Activated CD4-positive, alpha-beta T cell treated with anti-CD3 and anti-CD28 coated beads, Interleukin-2, amount 50 U/mL, for 4 hours (primary cell): ENCODE results near the gene CCDC146.
"Not testable (repeated sequence)": the region's sequence is repeated elsewhere in the genome, so short reads cannot be mapped to it uniquely, and the experiment has no call there.

ENCODE experiments used
- DNase-seq, 2 experiments: peaks; one replicate each; pipeline ENCODE4 v3.0.0-alpha.2; 2020

Gene CCDC146

GRCh38 chr7:77121860-77122681 is at the start of gene CCDC146:
Gene CCDC146 (plus strand): TSS chr7:77122615. CDS start chr7:77167669, 45,054 bp downstream.
- peak; percentile 92 to 93 for DNase-seq

- not testable (repeated sequence) for DNase-seq
These were observed 47.5 kb upstream of the CCDC146 start for GRCh38 chr7:77074786-77075396.

DNA sequence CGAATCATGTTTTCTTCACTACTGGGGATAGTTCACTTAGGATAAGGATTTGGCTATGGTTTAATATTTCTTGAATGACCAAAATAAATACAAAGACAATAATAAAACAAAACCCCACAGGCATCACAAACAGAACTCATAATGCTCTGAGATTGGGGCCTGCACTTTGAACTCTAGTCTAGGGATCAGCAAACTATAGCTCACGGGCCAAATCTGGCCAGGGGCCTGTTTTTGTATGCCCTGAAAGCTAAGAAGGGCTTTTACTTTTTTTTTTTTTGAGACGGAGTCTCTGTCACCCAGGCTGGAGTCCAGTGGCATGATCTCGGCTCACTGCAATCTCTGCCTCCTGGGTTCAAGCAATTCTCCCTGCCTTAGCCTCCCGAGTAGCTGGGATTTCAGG is 45.4 kb upstream of the CCDC146 start:
- DNase-seq, result not testable (repeated sequence)

DNA sequence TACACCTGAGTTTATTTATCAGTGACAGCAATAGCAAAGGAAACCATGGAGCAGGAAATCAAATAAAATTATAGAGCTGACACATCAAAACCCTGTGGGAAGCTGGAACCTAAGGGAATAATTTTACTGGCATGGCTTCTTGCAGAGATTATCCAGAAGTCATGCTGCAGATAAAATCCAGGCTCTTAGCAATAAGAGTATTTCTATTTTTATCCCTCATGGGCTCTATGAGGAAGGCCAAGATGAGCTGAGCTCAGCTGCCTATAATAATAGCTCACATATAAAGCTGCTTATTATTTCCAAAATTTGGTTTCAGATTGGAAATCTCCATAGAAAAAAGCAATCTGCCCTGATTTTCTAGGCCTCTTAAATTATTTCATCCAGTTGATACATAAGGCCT is 43.3 kb upstream of the CCDC146 start:
- DNase-seq, result not testable (repeated sequence)

GRCh38 chr7:77079624-77080023 is 42.8 kb upstream of the CCDC146 start:
- DNase-seq, result not testable (repeated sequence)

- DNase-seq, result not testable (repeated sequence)
These were observed 42.2 kb upstream of the CCDC146 start for GRCh38 chr7:77080236-77080635.

GRCh38 chr7:77082192-77082591 is 40.2 kb upstream of the CCDC146 start:
- not testable (repeated sequence) for DNase-seq

DNA sequence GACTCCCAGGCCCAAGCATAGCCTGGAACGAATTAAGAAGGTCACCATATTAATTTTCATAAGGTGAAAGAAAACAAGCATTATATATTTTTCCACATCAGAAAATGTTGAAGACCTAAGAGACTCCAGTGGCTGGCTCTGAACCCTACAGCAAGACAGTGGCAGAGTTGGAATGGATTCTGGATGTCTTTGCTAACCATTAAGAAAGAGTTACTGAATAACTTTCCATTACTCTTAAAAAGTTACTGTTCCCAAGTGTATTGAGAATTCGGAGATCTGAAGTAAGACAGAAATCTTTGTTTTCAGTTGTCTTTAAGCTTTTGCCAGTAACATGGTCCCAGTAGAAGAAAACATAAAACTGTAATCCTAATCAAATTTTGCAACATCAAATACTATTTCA is 30.1 kb upstream of the CCDC146 start:
- DNase-seq, result not testable (repeated sequence)

GRCh38 chr7:77100501-77100900 is 21.9 kb upstream of the CCDC146 start:
- DNase-seq, result not testable (repeated sequence)

DNA sequence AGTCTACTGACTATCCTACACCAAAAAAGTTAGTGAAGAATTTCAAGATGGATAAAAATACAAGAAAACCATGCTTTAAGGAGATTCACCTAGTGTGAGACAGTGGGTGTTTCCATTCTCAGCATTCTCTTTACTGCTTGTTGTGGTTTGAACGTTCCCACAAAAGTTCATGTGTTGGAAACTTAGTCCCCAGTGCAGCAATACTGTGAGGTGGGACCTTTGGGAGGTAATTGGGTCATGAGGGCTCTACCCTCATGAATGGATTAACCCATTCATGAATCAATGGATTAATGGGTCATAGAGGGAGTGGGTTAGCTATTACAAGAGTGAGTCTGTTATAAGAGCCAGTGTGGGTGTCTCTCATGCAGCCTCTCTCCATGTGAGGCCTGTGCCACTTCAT is 21.2 kb upstream of the CCDC146 start:
- DNase-seq, result not testable (repeated sequence)

- DNase-seq, result not testable (repeated sequence)
These were observed 19.7 kb upstream of the CCDC146 start for GRCh38 chr7:77102671-77103070.

GRCh38 chr7:77105904-77106303 is 16.5 kb upstream of the CCDC146 start:
- not testable (repeated sequence) for DNase-seq

DNA sequence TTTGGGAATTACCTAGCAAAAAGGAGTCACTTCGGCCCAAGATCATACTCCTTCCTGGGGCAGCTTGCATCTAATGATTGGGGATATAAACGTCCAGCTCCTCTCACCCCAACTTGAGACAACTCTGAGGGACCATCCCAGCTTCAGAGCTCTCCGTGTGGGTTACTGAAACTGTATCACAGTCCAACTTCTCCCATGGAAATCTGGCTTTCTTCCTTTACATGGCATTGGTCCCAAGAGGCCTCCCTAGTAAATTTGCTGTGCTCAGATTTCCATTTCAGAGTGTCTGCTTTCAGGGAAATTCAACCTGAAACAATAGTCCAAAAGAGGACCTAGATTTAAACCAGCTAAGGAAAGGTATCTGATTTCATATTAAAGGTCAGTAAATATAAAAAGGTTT is 14.8 kb upstream of the CCDC146 start:
- DNase-seq, result not testable (repeated sequence)

DNA sequence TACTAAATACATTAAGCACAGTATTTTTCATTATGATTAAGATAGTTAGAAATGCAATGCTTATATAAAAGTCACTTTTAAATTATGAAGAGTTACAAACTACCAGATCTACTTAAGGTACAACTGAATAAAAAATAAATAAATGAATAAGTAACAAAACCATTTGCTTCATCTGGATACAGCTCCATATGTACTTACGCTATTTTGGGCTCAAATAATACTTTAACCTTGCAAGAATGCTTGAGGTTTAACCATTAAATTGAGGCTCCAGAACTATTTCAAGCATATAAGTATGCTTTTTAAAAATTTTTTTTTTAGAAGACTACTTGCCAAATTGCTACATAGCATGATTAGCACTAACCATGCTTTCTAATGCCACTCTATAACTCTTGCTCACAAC is 14.1 kb upstream of the CCDC146 start:
- not testable (repeated sequence) for DNase-seq

GRCh38 chr7:77112719-77113306 is 9.6 kb upstream of the CCDC146 start:
- DNase-seq, result not testable (repeated sequence)

GRCh38 chr7:77125486-77125885 is 3.1 kb downstream of the CCDC146 start:
- not testable (repeated sequence) for DNase-seq

GRCh38 chr7:77127009-77127408 is 4.6 kb downstream of the CCDC146 start:
- DNase-seq, result not testable (repeated sequence)

- not testable (repeated sequence) for DNase-seq
These were observed 6.4 kb downstream of the CCDC146 start for GRCh38 chr7:77128582-77129410.

- not testable (repeated sequence) for DNase-seq
These were observed 9.4 kb downstream of the CCDC146 start for GRCh38 chr7:77131781-77132180.

DNA sequence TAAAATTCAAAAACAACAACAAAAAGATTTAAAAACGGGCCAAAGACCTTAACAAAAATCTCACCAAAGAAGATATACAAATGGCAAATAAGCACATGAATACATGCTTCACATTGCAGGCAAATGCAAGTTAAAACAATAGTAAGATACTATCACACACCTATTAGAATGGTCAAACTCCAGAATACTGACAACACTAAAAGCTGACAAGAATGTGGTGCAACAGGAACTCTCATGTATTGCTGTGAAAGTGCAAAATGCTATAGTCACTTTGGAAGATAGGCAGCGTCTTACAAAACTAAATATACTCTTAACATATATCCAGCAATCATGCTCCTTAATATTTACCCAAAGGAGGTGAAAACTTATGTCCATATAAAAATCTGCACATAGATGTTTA is 16.3 kb downstream of the CCDC146 start:
- DNase-seq, result not testable (repeated sequence)

- DNase-seq, result not testable (repeated sequence)
These were observed 17.9 kb downstream of the CCDC146 start for GRCh38 chr7:77140291-77140690.

GRCh38 chr7:77152232-77152631 is 29.8 kb downstream of the CCDC146 start:
- not testable (repeated sequence) for DNase-seq
